Muscle layer of duodenum (tissue), 2 donors: Measurements from ENCODE around the gene GOLGA2.

Experiments used
- H3K27ac ChIP-seq: one replicate; pipeline ENCODE4 v1.7.0; 2013; ENCODE audit warnings: mild to moderate bottlenecking, low read length
- H3K27me3 ChIP-seq: one replicate; pipeline ENCODE4 v1.7.0; 2013; ENCODE audit warnings: low read depth, mild to moderate bottlenecking, control low read depth, low read length
- H3K36me3 ChIP-seq, 2 donors: one replicate each; pipeline ENCODE4 v1.7.0; 2013; ENCODE audit warnings: low read length in 2 of 2, control low read depth in 1 of 2, mild to moderate bottlenecking in 1 of 2; ENCODE audit not compliant: insufficient read depth in 2 of 2, control insufficient read depth in 1 of 2
- H3K4me1 ChIP-seq, 2 donors: one replicate each; pipeline ENCODE4 v1.7.0; 2013; ENCODE audit warnings: low read length in 2 of 2, mild to moderate bottlenecking in 2 of 2, control low read depth in 1 of 2, moderate library complexity in 1 of 2; ENCODE audit not compliant: insufficient read depth in 2 of 2, control insufficient read depth in 1 of 2
- H3K4me3 ChIP-seq, 2 donors: one replicate each; pipeline ENCODE4 v1.7.0; 2013; ENCODE audit warnings: low read length in 2 of 2, low read depth in 1 of 2, mild to moderate bottlenecking in 1 of 2
- H3K9me3 ChIP-seq, 2 donors: one replicate each; pipeline ENCODE4 v1.7.0; 2013; ENCODE audit warnings: low read length in 2 of 2, control low read depth in 1 of 2, mild to moderate bottlenecking in 1 of 2; ENCODE audit not compliant: control insufficient read depth in 1 of 2
- donor health status: healthy.

The GOLGA2 gene

DNA sequence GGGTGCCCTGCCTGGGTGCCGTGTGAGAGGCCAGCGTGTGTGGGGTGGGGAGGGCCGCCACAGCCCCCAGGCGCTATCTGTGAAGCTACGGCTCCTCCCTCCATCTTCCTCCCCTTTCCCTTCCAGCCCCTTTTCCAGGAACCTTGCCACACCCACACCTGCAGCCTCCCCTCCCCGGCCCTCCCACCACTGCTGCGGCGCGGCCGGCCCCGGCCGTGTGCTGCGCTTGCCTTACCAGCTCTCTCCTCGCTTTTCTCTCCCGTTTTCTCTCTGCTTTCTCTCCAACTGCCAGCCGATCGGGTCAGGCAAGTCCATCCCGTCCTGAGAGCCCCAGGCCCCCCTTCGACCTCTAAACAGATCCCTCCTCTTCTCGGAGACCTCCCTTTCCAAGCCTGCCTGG is 21.4 kb downstream of the GOLGA2 start:
- no peak overlapping the region for H3K4me3 ChIP-seq
- no peak overlapping the region for H3K27ac ChIP-seq
- H3K9me3 ChIP-seq: no peaks in the 10 kb centered on the region
- no peaks in the 10 kb centered on the region for H3K27me3 ChIP-seq
- H3K36me3 ChIP-seq: peaks cover 12 to 26% of the 10 kb centered on the region in 2 donors
- H3K4me1 ChIP-seq: peaks cover 0 to 17% of the 10 kb centered on the region in 2 donors

DNA sequence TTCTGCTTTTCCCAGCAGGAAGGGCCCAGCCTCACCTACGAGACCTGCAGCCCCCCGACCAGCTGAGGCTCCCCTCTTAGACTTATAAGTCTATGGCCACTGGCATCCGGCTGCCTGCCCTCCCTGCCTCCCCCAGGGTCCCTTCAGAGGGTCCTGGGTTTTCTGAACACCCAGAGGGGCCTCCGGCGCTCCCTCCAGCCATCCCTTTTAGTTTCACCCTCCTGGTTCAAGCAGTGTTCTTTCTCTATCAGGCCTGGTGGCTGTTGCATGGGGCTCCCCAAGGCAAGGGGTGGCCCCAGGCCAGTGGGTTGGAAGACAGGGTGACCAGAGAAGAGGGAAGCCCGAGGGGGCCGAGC is 21.8 kb downstream of the GOLGA2 start:
- Histone ChIP-seq H3K9me3 (no peaks in the 10 kb centered on the region), H3K27ac (no peak overlapping the region), H3K4me1 (peaks cover 0 to 17% of the 10 kb centered on the region in 2 donors), H3K36me3 (peaks cover 8 to 22% of the 10 kb centered on the region in 2 donors), H3K27me3 (no peaks in the 10 kb centered on the region), H3K4me3 (no peak overlapping the region)

DNA sequence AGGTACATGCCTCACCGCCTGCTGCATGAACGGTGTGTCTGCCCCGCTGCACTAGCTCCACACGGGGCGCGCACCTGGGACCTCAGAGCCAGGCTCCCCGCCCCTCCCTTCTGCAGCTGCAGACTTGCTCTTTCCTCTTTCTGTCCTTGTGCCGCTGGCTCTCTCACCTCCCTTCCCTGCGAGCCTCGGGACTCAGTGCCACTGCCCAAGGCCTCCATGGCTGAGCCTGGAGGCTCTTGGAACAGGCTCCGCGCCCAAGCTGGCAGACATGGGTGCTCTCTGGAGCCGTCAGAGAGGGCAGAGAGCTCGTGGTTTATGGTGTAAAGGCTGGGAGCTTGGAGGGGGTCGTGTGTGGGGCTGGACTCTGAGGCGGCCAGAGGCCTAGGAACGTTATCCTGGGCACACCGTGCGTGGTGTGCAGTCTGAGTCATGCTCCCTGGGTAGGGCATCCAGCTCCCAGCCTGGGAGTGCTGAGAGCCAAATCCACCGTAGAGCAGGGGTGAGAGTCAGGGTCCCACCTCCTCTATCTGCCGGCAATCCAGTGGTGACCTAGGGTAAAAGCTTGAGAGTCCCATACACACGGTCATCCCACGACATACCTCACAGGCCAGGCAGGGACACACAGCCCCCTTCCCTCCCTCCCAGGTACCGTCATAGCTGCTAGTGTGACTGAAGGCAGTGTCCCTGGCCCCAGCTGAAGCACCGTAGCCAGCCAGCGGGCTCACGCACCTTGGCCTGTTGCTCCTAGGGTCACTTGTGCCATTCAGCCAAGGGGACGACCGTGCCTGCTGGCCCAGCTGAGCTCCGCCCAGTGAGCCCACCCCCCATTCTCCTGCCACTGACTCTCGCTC is 22.4 kb downstream of the GOLGA2 start:
- Histone ChIP-seq H3K4me1 (peaks cover 0 to 17% of the 10 kb centered on the region in 2 donors), H3K36me3 (peaks cover 3 to 16% of the 10 kb centered on the region in 2 donors), H3K27ac (no peak overlapping the region), H3K4me3 (no peak overlapping the region), H3K9me3 (no peaks in the 10 kb centered on the region), H3K27me3 (no peaks in the 10 kb centered on the region)

DNA sequence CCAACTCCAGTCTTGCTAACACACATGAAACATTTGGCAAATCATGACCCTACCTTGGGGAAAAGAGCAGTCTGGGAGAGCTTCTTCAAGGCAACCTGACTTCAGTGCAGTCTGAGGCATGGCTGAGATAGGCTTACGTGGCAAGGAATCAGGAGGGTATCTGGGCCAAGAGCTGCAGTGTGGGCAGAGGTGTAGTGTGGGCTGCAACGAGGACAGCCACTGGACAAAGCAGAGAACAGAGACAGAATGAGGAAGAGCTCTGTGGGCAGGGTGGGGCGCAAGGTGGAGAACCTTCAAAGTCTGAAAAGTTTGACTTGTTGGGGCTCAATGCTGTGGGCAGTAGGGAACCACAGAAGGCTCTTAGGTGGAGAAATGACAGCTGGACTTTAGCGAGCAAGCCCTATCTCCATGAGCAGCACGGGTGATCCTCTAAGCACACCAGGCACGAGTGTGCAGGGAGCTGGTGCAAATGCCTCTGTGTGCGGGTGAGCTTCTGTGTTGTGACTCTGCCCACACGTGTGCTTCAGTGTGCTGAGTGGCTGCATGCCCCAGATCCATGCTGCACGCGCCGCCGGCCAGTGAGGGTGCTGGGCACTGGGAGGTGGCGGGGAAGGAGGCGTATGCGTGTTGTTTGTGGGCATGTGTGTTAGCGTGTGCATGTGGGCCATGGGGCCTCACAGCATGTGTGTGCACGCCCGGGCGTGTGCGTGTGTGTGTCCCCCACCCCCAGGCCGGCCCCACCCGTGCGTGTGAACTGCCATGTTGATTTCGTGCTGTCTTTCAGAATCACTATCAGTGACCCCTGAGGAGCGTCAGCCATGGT is 23.3 kb downstream of the GOLGA2 start:
- Histone ChIP-seq H3K9me3 (no peaks in the 10 kb centered on the region), H3K27me3 (no peaks in the 10 kb centered on the region), H3K27ac (no peak overlapping the region), H3K36me3 (peaks cover 0 to 8% of the 10 kb centered on the region in 2 donors), H3K4me1 (peaks cover 0 to 17% of the 10 kb centered on the region in 2 donors), H3K4me3 (no peak overlapping the region)

DNA sequence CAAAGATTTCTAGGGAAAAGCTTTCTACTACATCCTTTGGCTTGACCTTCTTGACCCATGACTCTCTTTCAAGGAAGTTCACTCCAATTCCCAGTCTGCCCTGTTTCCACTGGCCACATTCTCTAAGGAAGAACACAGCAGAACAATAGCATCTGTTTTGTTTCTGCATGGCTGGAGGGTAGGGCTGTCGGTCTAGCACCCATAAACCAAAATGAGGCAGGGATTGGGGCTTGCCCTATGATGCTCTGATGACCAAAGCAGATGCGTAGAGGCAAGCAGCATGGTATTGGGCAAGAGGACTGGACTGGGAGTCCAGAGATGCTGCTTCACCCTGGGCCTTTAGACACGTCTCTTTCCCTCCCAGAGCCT is 24.1 kb downstream of the GOLGA2 start:
- no peaks in the 10 kb centered on the region for H3K9me3 ChIP-seq
- no peak overlapping the region for H3K27ac ChIP-seq
- no peaks in the 10 kb centered on the region for H3K36me3 ChIP-seq
- peaks cover 0 to 17% of the 10 kb centered on the region in 2 donors for H3K4me1 ChIP-seq
- no peaks in the 10 kb centered on the region for H3K27me3 ChIP-seq
- no peak overlapping the region for H3K4me3 ChIP-seq

DNA sequence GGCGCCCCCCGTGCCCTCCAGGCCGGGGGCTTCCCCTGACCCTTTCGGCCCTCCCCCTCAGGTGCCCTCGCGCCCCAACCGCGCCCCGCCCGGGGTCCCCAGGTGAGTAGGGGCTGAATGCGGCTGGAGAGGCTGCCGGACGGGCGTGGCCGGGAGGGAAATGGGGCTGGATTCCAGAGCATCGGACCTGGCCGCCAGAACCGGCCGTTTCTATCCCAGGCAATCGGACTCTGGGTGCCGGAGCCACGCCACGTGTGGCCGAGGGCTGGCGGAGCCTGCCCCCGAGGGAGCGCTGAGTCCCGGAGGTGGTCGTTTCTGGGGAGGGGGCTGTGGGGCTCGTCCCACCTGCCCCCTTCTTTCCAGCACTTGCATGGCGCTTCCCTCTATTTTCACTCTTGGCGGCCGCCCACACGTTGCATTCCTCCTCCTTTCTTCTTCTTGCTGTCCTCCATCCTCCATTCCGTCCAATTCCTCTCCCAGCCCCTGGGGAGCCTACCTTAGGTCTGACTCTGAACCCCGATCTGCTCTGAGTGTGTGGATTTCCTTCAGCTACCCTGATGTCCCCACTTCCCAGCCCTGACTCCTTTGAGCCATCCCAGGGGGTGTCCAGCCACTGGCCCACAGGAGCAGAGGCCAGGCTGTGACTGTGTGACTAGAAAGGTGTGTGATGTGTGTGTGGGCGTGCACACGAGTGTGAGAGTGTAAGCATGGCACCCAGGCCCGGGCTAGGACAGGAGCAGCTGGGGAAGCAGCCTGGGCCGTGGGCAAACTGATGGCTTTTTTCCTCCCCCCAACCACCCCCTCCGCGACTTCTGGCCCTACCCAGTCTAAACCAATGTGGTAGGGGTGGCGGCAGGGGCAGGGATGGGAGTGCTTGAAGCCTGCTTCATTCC is 24.7 kb downstream of the GOLGA2 start:
- H3K27ac ChIP-seq: no peak overlapping the region
- H3K4me3 ChIP-seq: no peak overlapping the region
- H3K4me1 ChIP-seq: peaks cover 0 to 20% of the 10 kb centered on the region in 2 donors
- no peaks in the 10 kb centered on the region for H3K36me3 ChIP-seq
- no peaks in the 10 kb centered on the region for H3K27me3 ChIP-seq
- H3K9me3 ChIP-seq: no peaks in the 10 kb centered on the region

DNA sequence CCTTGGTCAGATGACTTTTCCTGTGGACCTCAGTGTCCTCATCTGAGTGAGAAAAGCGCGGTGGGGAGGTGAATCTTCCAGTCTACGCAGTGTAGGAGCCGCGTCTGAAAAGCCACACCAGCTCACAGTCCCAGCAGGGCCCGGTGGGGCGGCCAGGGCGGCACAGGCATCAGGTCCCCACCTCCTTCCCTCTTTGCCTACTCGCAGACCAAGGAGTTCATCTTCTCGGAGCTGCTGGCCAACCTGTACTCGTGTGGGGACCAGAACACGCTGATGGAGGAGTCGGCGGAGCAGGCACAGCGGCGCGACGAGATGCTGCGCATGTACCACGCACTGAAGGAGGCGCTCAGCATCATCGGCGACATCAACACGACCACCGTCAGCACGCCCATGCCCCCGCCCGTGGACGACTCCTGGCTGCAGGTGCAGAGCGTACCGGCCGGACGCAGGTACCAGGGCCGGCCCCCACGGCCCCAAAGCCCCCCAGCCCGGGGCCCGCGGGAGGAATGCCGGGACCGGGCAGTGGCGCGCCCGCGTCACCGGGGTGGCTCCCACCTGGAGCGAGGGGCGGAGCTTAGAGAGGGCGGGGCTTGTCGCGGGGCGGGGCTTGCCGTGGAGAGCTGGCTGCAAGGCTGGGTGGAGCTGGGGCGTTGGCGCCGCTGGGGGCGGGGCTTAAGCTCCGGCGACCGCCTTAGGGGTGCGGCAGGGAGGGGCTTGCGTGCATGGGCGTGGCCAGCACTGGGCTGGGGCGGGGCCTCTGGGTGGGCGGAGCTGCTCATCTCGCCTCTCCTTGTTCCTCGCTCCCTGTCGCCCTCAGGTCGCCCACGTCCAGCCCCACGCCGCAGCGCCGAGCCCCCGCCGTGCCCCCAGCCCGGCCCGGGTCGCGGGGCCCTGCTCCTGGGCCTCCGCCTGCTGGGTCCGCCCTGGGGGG is 25.6 kb downstream of the GOLGA2 start:
- no peaks in the 10 kb centered on the region for H3K36me3 ChIP-seq
- no peak overlapping the region for H3K27ac ChIP-seq
- peak overlapping the region in 1 of 2 donors; percentile 44 for H3K4me3 ChIP-seq

DNA sequence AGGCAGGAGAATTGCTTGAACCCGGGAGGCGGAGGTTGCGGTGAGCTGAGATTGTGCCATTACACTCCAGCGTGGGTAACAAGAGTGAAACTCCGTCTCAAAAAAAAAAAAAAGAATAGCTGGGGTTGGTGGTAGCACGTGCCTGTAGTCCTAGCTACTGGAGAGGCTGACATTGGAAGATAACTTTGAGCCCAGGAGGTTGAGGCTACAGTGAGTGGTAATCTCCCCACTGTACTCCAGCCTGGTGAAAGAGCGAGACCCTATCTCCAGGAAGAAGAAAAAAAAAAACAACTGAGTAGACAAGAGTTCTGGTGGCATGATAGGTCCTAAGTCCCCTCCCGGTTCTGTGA is 26.3 kb downstream of the GOLGA2 start:
- Histone ChIP-seq H3K9me3 (no peaks in the 10 kb centered on the region), H3K36me3 (no peaks in the 10 kb centered on the region), H3K27me3 (no peaks in the 10 kb centered on the region), H3K27ac (no peak overlapping the region), H3K4me3 (no peak overlapping the region), H3K4me1 (peaks cover 4 to 35% of the 10 kb centered on the region in 2 donors)

More for the DNA sequence above, 25.6 kb downstream of the GOLGA2 start:
- Histone ChIP-seq H3K27me3 (no peaks in the 10 kb centered on the region), H3K4me1 (peaks cover 4 to 28% of the 10 kb centered on the region in 2 donors), H3K9me3 (no peaks in the 10 kb centered on the region)

DNA sequence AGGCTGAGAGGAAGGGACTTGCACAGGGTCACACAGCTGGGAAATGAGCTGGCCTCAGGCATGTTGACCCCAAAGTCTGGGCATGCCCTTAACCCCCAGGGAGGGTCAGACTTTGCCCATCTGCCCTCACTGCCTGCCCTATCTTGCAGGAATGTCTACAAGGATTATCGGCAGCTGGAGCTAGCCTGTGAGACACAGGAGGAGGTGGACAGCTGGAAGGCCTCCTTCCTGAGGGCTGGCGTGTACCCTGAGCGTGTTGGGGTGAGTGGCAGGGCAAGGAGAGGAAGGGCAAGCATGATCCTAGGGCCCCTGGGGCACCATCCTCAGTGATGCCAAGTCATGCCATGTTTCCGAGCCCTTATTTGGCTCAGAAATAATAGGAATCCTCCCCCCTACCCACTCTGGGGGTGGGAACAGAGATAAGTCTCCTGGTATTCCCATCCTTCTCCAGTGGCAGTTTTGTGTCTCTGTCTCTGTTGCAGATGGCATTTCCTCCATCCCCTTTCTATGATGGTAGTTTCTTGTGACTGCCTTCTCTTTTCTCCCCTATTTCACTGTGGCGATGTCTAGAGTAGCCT is 28.5 kb downstream of the GOLGA2 start:
- Histone ChIP-seq H3K36me3 (no peaks in the 10 kb centered on the region), H3K9me3 (no peaks in the 10 kb centered on the region), H3K27me3 (no peaks in the 10 kb centered on the region), H3K27ac (no peak overlapping the region), H3K4me1 (peaks cover 4 to 35% of the 10 kb centered on the region in 2 donors), H3K4me3 (no peak overlapping the region)

DNA sequence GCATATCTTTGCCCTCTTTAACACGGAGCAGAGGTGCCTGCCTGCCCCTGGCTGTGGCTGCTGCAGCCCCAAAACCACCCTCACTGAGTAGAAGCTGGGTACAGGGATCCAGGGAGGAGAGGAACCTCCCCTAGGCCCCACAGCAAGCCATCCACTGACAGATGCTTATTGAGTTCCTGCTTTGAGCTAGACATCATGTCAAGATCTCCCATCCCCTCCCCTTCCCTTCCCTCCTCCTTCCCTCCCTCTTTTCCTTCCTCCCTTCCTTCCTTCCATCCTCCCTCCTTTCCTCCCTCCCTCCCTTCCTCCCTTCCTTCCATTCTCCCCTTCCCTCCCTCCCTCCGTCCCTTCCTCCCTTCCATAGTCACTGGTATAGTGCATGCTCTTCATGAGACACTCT is 29.3 kb downstream of the GOLGA2 start:
- Histone ChIP-seq H3K27me3 (no peaks in the 10 kb centered on the region), H3K4me3 (no peak overlapping the region), H3K36me3 (no peaks in the 10 kb centered on the region), H3K9me3 (no peaks in the 10 kb centered on the region), H3K27ac (no peak overlapping the region), H3K4me1 (peaks cover 4 to 33% of the 10 kb centered on the region in 2 donors)
